OCI-LY7 (cell line): ENCODE measurements around the gene CDYL.

Source experiments
- CTCF ChIP-seq: fragments of 200-600 bp; sonication (generic); conservative IDR thresholded peaks from 2 replicates; pipeline ENCODE4 v1.5.1; 2014; ENCODE audit warnings: mild to moderate bottlenecking, antibody characterized with exemption, low read length, moderate library complexity, mixed read lengths
- EZH2phosphoT487 ChIP-seq: fragments of 200-600 bp; sonication (generic); IDR thresholded peaks from 2 replicates; pipeline ENCODE4 v1.6.1; 2018; ENCODE audit warnings: low read depth, borderline replicate concordance, mild to moderate bottlenecking, mixed run types, antibody characterized with exemption, low read length, moderate library complexity, mixed read lengths

GRCh38 chr6:4772750-4773149 lies 3.5 kb upstream of the CDYL start:
- TF ChIP-seq CTCF (no peak), EZH2phosphoT487 (no peak)
